ENCODE measurements around the gene MAML1. TPM values are rescaled to one million over a fixed set of nuclear protein-coding genes. Genes with fewer than 3 reads are reported as not detected.

MAML1 gene
- polyA plus RNA-seq, 3 donors = 39.4 to 46.6 (median 45.7) TPM

GRCh38 chr5:179762781-179763176 is 30.2 kb downstream of the MAML1 start:
- no peak for DNase-seq (ENCODE audit: extremely low read depth in 1 of 11, low read depth in 9 of 11, low spot score in 4 of 11)

- DNase-seq (ENCODE audit: extremely low read depth in 1 of 11, low read depth in 9 of 11, low spot score in 4 of 11) = peak; percentile 39 to 83 (median 69)
Measured at GRCh38 chr5:179763215-179763945, 30.8 kb downstream of the MAML1 start.

DNA sequence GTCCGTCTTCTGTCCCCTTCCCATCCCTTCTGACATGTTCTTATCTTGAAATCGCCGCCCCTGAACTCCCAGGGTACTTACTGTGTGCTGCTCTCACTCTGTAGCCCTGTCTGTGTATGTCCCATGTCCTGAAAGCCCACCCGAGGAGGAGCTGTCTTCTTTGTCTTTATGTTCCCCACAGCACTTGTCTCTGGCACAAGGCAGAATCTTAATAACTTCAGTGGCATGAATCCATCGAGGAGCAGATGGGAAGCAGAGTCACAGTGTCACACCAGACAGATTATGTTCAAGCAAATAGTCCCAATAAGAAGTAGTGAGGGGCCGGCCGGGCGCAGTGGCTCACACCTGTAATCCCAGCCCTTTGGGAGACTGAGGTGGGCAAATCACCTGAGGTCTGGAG is 31.4 kb downstream of the MAML1 start:
- DNase-seq (ENCODE audit: extremely low read depth in 1 of 11, low read depth in 9 of 11, low spot score in 4 of 11) = no peak

GRCh38 chr5:179765400-179765799 is 32.8 kb downstream of the MAML1 start:
- DNase-seq (ENCODE audit: extremely low read depth in 1 of 11, low read depth in 9 of 11, low spot score in 4 of 11) = no peak

DNA sequence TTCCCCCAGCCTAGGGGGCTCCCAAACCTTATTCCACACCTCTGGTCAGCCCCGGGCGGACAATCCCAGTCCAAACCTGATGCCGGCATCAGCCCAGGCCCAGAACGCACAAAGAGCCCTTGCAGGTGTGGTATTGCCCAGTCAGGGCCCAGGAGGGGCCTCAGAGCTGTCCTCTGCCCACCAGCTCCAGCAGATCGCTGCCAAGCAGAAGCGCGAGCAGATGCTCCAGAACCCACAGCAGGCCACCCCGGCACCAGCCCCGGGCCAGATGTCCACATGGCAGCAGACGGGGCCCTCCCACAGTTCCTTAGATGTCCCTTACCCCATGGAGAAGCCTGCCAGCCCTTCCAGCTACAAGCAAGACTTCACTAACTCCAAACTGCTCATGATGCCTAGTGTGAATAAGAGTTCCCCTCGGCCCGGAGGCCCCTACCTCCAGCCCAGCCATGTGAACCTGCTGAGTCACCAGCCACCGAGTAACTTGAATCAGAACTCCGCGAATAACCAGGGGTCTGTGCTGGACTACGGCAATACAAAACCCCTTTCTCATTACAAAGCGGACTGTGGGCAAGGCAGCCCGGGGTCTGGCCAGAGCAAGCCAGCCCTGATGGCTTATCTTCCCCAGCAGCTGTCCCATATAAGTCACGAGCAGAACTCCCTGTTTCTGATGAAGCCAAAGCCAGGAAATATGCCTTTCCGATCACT is 33.6 kb downstream of the MAML1 start:
- no peak for DNase-seq (ENCODE audit: extremely low read depth in 1 of 11, low read depth in 9 of 11, low spot score in 4 of 11)

GRCh38 chr5:179766726-179767455 is 34.3 kb downstream of the MAML1 start:
- no peak for DNase-seq (ENCODE audit: extremely low read depth in 1 of 11, low read depth in 9 of 11, low spot score in 4 of 11)

DNA sequence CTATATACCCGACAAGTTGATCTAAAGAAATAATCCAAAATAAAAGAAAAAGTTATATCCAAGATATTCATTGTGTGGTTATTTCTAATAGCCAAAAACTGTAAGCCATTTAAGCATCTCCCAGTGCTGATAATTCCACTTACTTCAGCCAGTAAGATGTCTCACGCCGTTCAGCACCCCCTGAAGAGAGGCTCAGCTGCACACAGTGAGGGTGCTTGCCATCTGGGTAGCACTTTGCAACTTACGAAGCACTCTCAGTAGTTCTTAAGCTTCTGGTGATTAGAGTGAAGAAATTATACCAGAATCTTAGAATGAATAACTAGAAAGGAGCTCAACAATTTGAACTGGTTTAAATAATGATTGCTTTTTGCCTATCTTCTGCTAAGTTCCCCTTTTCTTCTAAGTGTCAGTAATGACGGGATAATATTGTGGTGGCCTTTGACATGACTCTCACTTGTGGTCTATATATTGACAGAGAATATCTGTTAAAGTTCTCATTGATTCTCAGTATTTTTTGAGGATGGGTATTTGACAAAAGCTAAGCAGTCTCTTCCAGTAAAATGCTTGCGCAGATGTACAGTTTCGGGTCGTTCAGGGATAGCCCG is 35.0 kb downstream of the MAML1 start:
- DNase-seq (ENCODE audit: extremely low read depth in 1 of 11, low read depth in 9 of 11, low spot score in 4 of 11) = no peak

DNA sequence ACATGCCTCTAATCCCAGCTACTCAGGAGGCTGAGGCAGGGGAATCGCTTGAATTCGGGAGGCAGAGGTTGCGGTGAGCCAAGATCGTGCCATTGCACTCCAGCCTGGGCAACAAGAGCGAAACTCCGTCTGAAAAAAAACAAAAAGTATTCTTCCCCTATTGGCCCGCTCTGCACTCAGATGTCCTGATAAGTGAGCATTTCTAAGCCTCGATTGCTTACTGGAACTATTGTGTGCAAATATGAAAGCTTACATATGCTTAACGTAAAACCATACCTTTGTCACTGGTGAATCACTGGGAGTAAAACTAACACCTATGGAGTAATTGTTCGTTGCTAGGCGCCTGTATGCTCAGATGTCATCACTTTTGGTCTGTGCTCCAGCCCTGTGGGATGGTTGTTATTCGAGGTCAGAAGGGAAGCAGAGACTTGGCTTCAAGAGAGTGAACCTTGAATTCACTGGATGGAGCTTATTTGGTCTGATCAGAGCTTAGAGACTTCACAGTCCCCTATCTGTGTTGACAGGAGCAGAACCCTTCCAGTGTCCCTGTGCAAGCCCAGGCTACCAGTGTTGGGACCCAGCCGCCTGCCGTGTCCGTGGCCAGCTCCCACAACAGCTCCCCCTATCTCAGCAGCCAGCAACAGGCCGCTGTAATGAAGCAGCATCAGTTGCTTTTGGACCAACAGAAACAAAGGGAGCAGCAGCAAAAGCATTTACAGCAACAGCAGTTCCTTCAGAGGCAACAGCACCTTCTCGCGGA is 35.9 kb downstream of the MAML1 start:
- no peak for DNase-seq (ENCODE audit: extremely low read depth in 1 of 11, low read depth in 9 of 11, low spot score in 4 of 11)

- no peak for DNase-seq (ENCODE audit: extremely low read depth in 1 of 11, low read depth in 9 of 11, low spot score in 4 of 11)
Measured at GRCh38 chr5:179769271-179769670, 36.6 kb downstream of the MAML1 start.

GRCh38 chr5:179769796-179770195 is 37.2 kb downstream of the MAML1 start:
- no peak for DNase-seq (ENCODE audit: extremely low read depth in 1 of 11, low read depth in 9 of 11, low spot score in 4 of 11)

DNA sequence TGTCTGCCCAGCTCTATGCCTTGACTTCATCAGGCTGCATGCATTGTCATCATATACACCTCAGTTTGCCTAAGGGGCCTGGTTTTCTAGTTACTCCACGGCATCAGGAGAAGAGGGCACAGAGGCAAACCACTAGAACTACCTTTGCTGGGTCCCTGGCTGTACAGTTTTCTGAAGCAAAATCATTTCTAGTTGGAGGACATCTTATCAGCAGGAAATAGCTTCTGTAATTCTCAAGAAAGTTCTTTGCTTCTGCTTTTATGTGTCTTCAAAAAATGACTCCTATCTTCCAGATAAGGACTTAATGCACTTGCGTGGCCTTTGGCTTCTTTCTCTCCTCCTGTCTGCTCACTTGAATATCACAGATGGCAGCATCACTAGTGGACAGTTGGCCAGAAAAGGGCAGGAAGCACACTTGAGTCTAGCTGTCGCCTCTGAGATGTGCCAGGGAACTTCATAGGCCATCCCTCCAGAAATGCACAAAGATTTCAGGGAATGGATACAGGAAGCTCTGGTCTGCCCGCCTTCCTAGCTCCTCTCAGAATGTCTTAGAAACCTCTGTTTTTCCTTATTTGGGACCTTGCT is 38.8 kb downstream of the MAML1 start:
- no peak for DNase-seq (ENCODE audit: extremely low read depth in 1 of 11, low read depth in 9 of 11, low spot score in 4 of 11)

- no peak for DNase-seq (ENCODE audit: extremely low read depth in 1 of 11, low read depth in 9 of 11, low spot score in 4 of 11)
Measured at GRCh38 chr5:179772351-179772750, 39.7 kb downstream of the MAML1 start.

DNA sequence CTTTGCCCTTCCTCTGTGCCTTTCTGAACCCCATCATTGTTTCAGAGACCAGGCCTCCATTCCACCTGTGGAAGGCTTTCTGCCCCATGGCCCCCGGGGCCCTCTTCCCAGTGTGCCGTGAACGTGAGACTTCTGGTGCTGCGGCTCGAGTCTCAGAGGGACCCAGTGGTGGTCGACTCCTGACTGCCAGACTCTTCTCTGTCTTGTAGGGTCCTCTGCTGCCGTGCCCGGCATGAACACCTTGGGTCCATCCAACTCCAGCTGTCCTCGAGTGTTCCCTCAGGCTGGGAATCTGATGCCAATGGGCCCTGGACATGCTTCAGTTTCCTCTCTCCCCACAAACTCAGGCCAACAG is 41.0 kb downstream of the MAML1 start:
- no peak for DNase-seq (ENCODE audit: extremely low read depth in 1 of 11, low read depth in 9 of 11, low spot score in 4 of 11)

DNA sequence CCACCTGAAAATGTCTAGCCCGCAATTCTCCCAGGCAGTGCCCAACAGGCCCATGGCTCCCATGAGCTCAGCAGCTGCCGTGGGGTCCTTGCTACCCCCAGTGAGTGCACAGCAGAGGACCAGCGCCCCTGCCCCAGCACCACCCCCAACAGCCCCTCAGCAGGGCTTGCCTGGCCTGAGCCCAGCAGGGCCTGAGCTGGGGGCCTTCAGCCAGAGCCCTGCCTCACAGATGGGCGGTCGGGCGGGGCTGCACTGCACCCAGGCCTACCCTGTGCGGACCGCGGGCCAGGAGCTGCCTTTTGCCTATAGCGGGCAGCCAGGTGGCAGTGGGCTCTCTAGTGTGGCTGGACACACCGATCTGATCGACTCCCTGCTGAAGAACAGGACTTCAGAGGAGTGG is 41.8 kb downstream of the MAML1 start:
- no peak for DNase-seq (ENCODE audit: extremely low read depth in 1 of 11, low read depth in 9 of 11, low spot score in 4 of 11)

DNA sequence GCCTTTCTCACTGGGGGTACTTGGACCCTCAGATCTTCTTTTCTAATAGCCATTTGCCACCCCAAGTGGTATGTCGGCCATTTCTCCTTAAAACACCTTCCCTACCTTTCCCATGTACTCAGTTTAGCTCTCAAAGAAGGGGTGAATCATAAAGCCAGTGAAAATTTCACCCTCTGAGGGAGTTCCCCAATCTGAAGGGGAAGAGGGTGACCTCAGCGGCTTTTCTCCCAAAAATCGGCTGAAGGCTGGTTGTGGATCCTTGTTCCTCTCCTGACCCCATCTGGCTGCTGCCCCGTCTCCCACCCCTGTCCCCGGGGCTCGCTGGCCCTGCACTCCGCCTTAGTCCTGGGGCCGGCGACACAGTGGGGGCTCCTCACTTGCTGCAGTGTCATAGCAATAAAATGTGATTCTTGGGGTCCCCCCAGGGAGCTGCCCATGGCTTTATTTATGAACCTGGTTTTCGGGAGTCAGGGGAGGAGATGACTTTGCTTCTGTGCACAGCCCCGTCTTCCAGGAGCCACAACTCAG is 43.9 kb downstream of the MAML1 start:
- no peak for DNase-seq (ENCODE audit: extremely low read depth in 1 of 11, low read depth in 9 of 11, low spot score in 4 of 11)

DNA sequence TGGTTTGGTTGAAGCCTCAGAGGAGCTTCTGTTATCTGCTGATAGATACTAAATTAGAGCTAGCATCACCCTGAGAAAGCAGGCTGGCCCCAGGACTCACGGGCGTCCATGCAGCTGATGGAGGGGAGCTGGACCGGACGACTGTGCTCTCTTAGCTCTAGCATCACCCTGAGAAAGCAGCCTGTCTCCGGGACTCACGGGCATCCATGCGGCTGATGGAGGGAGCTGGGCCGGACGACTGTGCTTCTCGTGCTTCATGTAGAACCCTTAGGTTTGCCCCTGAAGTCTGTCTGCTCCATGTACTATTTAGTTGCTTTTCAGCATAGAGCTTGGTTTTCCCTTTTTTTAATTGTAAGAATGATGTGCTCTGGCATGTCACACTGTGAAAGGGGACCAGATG is 44.8 kb downstream of the MAML1 start:
- no peak for DNase-seq (ENCODE audit: extremely low read depth in 1 of 11, low read depth in 9 of 11, low spot score in 4 of 11)

DNA sequence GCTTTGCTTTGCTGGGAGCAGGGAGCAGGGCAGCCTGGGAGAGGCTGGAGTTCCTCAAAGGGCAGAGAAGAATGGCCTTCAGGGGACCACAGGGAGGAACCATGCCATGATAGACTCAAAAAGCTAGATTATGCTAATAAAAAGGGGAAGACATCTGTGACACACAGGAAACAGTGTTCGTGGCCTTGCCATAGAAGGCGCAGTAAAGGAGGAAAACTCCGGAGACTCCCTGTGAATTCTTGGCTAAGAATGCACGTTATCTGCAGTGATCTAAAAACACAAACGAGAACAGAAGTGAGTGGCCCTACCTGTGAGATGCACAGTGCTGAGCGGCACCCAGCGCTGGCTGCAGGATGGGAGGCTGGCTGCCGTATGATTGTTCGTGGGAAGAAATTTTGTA is 45.3 kb downstream of the MAML1 start:
- DNase-seq (ENCODE audit: extremely low read depth in 1 of 11, low read depth in 9 of 11, low spot score in 4 of 11) = no peak

- DNase-seq (ENCODE audit: extremely low read depth in 1 of 11, low read depth in 9 of 11, low spot score in 4 of 11) = no peak
Measured at GRCh38 chr5:179778591-179778990, 46.0 kb downstream of the MAML1 start.

DNA sequence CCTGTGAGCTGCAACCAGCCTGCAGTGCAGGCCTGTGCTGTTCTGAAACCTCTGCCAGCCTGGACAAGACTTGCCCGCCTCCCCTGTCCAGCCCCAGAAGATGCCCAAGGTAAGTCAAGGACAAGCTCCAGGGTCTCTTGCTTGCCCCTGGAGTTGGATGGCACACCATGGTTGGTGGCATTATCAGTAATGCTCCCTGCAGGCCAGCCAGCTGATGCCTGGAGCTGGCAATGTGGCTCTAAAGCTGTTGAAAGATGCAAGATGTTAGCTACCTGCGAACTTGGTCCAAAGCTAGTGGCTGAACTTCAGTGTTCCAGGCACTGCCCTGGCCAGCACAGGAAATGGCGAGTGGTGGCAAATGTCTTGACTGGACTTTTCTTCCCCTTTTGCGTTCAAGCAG is 47.2 kb downstream of the MAML1 start:
- no peak for DNase-seq (ENCODE audit: extremely low read depth in 1 of 11, low read depth in 9 of 11, low spot score in 4 of 11)
